SK-N-SH treated with all-trans-retinoic acid at 6 μM for 48 hours (cell line): ENCODE measurements around the gene SLC17A2.
"Not testable (repeated sequence)": the region's sequence is repeated elsewhere in the genome, so short reads cannot be mapped to it uniquely, and the experiment has no call there.

Experiments
- ATAC-seq: fragments of 200-7000 bp; cut with Tn5 transposase; 3 replicates; pipeline ENCODE4 v1.9.1; 2020; ENCODE audit warnings: mild to moderate bottlenecking, moderate library complexity
- CSDC2 ChIP-seq: fragments of 250-450 bp; sonication (Bioruptor Pico); IDR thresholded peaks from 2 replicates; pipeline ENCODE4 v1.5.0; 2020; ENCODE audit warnings: mild to moderate bottlenecking, moderate library complexity
- ESRRG ChIP-seq: fragments of 250-450 bp; sonication (Bioruptor Pico); IDR thresholded peaks from 2 replicates; pipeline ENCODE4 v1.6.1; 2021; ENCODE audit warnings: mild to moderate bottlenecking
- GLIS3 ChIP-seq: fragments of 250-450 bp; sonication (Bioruptor Pico); IDR thresholded peaks from 2 replicates; pipeline ENCODE4 v1.5.0; 2020; ENCODE audit warnings: mild to moderate bottlenecking, moderate library complexity
- ISL1 ChIP-seq: fragments of 250-450 bp; sonication (Bioruptor Pico); IDR thresholded peaks from 2 replicates; pipeline ENCODE4 v2.1.2; 2022; ENCODE audit warnings: mild to moderate bottlenecking, moderate library complexity
- PPARA ChIP-seq: fragments of 250-450 bp; sonication (Bioruptor Pico); IDR thresholded peaks from 2 replicates; pipeline ENCODE4 v1.5.0; 2020; ENCODE audit warnings: mild to moderate bottlenecking, borderline replicate concordance
- RARB ChIP-seq: fragments of 250-450 bp; sonication (Bioruptor Pico); IDR thresholded peaks from 2 replicates; pipeline ENCODE4 v1.8.0; 2021; ENCODE audit warnings: mild to moderate bottlenecking, moderate library complexity
- SNAI2 ChIP-seq: fragments of 250-450 bp; sonication (Bioruptor Pico); IDR thresholded peaks from 2 replicates; pipeline ENCODE4 v1.5.0; 2020; ENCODE audit warnings: mild to moderate bottlenecking, moderate library complexity
- TOX ChIP-seq: fragments of 250-450 bp; sonication (Bioruptor Pico); IDR thresholded peaks from 2 replicates; pipeline ENCODE4 v1.8.0; 2021; ENCODE audit warnings: mild to moderate bottlenecking, moderate library complexity, borderline replicate concordance
- ZC3H10 ChIP-seq: fragments of 250-450 bp; sonication (Bioruptor Pico); IDR thresholded peaks from 2 replicates; pipeline ENCODE4 v1.5.1; 2021; ENCODE audit warnings: mild to moderate bottlenecking, moderate library complexity
- ZFP3 ChIP-seq: fragments of 250-450 bp; sonication (Bioruptor Pico); IDR thresholded peaks from 2 replicates; pipeline ENCODE4 v1.5.0; 2020; ENCODE audit warnings: mild to moderate bottlenecking, moderate library complexity
- ZFP30 ChIP-seq: fragments of 450-650 bp; formaldehyde crosslinking; IDR thresholded peaks from 2 replicates; pipeline ENCODE4 v1.5.0; 2022; ENCODE audit warnings: mild to moderate bottlenecking, moderate library complexity
- ZNF70 ChIP-seq: fragments of 450-650 bp; formaldehyde crosslinking; IDR thresholded peaks from 2 replicates; pipeline ENCODE4 v1.5.0; 2020; ENCODE audit warnings: mild to moderate bottlenecking, moderate library complexity
- ZNF8 ChIP-seq: fragments of 450-650 bp; formaldehyde crosslinking; IDR thresholded peaks from 2 replicates; pipeline ENCODE4 v1.5.0; 2020; ENCODE audit warnings: mild to moderate bottlenecking, moderate library complexity
- TF ChIP-seq, protein P1 (sequence below): fragments of 250-450 bp; sonication (Bioruptor Pico); IDR thresholded peaks from 2 replicates; pipeline ENCODE4 v1.5.1; 2020; ENCODE audit warnings: low read depth, mild to moderate bottlenecking, moderate library complexity
- TF ChIP-seq, protein P2 (sequence below): fragments of 250-450 bp; sonication (Bioruptor Pico); IDR thresholded peaks from 2 replicates; pipeline ENCODE4 v1.8.0; 2020; ENCODE audit warnings: mild to moderate bottlenecking, moderate library complexity, borderline replicate concordance
- TF ChIP-seq, protein P3 (sequence below): fragments of 250-450 bp; sonication (Bioruptor Pico); IDR thresholded peaks from 2 replicates; pipeline ENCODE4 v1.8.0; 2021; ENCODE audit warnings: low read depth, mild to moderate bottlenecking, moderate library complexity, borderline replicate concordance
- TF ChIP-seq, protein P4 (sequence below): fragments of 250-450 bp; sonication (Bioruptor Pico); IDR thresholded peaks from 2 replicates; pipeline ENCODE4 v1.5.0; 2020; ENCODE audit warnings: mild to moderate bottlenecking, moderate library complexity
- TF ChIP-seq, protein P5 (sequence below): fragments of 250-450 bp; sonication (Bioruptor Pico); IDR thresholded peaks from 2 replicates; pipeline ENCODE4 v1.5.1; 2021; ENCODE audit warnings: mild to moderate bottlenecking, moderate library complexity

The SLC17A2 gene

DNA sequence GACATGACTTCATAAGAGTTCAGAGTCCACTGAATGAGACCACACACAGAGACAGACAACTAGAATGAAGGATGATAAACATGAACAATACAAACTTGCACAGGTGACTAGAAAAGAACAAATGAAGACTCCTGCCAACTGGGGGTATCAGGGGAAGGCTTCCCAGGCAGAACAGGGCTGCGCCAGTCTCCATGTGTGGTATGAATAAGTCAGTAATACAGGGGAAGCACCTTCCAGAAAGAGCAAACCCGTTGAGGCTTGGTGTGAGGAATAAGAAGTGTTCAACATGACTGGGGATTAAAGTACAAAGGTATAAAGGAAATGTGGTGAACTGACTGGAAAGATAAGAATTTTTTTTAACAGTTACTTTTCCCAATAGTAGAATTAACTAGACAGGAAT is 3.7 kb upstream of the SLC17A2 start:
- TF ChIP-seq ESRRG (CRISPR knock-in tag) (no peak), ISL1 (CRISPR knock-in tag) (no peak), ZFP3 (CRISPR knock-in tag) (no peak), ZC3H10 (no peak), PPARA (CRISPR knock-in tag) (no peak), SNAI2 (CRISPR knock-in tag) (no peak), TOX (CRISPR knock-in tag) (no peak), ZFP30 (CRISPR knock-in tag) (no peak), CSDC2 (no peak), ZNF8 (no peak), RARB (CRISPR knock-in tag) (no peak), ZNF70 (no peak)
- TF ChIP-seq, protein P1, sequence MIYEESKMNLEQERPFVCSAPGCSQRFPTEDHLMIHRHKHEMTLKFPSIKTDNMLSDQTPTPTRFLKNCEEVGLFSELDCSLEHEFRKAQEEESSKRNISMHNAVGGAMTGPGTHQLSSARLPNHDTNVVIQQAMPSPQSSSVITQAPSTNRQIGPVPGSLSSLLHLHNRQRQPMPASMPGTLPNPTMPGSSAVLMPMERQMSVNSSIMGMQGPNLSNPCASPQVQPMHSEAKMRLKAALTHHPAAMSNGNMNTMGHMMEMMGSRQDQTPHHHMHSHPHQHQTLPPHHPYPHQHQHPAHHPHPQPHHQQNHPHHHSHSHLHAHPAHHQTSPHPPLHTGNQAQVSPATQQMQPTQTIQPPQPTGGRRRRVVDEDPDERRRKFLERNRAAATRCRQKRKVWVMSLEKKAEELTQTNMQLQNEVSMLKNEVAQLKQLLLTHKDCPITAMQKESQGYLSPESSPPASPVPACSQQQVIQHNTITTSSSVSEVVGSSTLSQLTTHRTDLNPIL (CRISPR knock-in tag): no peak
- TF ChIP-seq, protein P2, sequence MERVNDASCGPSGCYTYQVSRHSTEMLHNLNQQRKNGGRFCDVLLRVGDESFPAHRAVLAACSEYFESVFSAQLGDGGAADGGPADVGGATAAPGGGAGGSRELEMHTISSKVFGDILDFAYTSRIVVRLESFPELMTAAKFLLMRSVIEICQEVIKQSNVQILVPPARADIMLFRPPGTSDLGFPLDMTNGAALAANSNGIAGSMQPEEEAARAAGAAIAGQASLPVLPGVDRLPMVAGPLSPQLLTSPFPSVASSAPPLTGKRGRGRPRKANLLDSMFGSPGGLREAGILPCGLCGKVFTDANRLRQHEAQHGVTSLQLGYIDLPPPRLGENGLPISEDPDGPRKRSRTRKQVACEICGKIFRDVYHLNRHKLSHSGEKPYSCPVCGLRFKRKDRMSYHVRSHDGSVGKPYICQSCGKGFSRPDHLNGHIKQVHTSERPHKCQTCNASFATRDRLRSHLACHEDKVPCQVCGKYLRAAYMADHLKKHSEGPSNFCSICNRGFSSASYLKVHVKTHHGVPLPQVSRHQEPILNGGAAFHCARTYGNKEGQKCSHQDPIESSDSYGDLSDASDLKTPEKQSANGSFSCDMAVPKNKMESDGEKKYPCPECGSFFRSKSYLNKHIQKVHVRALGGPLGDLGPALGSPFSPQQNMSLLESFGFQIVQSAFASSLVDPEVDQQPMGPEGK: no peak
- TF ChIP-seq, protein P3, sequence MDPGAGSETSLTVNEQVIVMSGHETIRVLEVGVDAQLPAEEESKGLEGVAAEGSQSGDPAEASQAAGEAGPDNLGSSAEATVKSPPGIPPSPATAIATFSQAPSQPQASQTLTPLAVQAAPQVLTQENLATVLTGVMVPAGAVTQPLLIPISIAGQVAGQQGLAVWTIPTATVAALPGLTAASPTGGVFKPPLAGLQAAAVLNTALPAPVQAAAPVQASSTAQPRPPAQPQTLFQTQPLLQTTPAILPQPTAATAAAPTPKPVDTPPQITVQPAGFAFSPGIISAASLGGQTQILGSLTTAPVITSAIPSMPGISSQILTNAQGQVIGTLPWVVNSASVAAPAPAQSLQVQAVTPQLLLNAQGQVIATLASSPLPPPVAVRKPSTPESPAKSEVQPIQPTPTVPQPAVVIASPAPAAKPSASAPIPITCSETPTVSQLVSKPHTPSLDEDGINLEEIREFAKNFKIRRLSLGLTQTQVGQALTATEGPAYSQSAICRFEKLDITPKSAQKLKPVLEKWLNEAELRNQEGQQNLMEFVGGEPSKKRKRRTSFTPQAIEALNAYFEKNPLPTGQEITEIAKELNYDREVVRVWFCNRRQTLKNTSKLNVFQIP (CRISPR knock-in tag): no peak
- TF ChIP-seq, protein P4, sequence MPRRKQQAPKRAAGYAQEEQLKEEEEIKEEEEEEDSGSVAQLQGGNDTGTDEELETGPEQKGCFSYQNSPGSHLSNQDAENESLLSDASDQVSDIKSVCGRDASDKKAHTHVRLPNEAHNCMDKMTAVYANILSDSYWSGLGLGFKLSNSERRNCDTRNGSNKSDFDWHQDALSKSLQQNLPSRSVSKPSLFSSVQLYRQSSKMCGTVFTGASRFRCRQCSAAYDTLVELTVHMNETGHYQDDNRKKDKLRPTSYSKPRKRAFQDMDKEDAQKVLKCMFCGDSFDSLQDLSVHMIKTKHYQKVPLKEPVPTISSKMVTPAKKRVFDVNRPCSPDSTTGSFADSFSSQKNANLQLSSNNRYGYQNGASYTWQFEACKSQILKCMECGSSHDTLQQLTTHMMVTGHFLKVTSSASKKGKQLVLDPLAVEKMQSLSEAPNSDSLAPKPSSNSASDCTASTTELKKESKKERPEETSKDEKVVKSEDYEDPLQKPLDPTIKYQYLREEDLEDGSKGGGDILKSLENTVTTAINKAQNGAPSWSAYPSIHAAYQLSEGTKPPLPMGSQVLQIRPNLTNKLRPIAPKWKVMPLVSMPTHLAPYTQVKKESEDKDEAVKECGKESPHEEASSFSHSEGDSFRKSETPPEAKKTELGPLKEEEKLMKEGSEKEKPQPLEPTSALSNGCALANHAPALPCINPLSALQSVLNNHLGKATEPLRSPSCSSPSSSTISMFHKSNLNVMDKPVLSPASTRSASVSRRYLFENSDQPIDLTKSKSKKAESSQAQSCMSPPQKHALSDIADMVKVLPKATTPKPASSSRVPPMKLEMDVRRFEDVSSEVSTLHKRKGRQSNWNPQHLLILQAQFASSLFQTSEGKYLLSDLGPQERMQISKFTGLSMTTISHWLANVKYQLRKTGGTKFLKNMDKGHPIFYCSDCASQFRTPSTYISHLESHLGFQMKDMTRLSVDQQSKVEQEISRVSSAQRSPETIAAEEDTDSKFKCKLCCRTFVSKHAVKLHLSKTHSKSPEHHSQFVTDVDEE (CRISPR knock-in tag): no peak

DNA sequence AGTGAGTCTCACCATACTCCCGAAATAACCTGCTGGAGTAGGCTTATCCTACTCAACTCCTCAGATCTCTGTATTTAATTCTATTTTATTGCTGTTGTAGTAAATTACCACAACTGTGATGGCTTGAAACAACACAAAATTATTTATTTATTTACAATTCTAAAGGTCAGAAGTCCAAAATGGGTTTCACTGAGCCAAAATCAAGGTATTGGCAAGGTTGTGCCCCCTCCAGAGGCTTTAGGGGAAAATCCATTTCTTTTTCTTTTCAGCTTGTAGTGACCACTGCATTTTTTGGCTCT is 869 bp upstream of the SLC17A2 start:
- no peak for ATAC-seq
- TF ChIP-seq, protein P1 (CRISPR knock-in tag): no peak
- no peak for TF ChIP-seq ZNF8
- TF ChIP-seq, protein P5, sequence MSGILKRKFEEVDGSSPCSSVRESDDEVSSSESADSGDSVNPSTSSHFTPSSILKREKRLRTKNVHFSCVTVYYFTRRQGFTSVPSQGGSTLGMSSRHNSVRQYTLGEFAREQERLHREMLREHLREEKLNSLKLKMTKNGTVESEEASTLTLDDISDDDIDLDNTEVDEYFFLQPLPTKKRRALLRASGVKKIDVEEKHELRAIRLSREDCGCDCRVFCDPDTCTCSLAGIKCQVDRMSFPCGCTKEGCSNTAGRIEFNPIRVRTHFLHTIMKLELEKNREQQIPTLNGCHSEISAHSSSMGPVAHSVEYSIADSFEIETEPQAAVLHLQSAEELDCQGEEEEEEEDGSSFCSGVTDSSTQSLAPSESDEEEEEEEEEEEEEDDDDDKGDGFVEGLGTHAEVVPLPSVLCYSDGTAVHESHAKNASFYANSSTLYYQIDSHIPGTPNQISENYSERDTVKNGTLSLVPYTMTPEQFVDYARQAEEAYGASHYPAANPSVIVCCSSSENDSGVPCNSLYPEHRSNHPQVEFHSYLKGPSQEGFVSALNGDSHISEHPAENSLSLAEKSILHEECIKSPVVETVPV (CRISPR knock-in tag): no peak
- TF ChIP-seq ZFP3 (CRISPR knock-in tag): no peak; the same call in 1 of the 2 replicates
- no peak for TF ChIP-seq GLIS3 (CRISPR knock-in tag)
- TF ChIP-seq SNAI2 (CRISPR knock-in tag): no peak
- no peak for TF ChIP-seq ZC3H10
- no peak for TF ChIP-seq ZNF70
- TF ChIP-seq ESRRG (CRISPR knock-in tag): no peak

More for the DNA sequence above, 3.7 kb upstream of the SLC17A2 start:
- ATAC-seq: no peak

DNA sequence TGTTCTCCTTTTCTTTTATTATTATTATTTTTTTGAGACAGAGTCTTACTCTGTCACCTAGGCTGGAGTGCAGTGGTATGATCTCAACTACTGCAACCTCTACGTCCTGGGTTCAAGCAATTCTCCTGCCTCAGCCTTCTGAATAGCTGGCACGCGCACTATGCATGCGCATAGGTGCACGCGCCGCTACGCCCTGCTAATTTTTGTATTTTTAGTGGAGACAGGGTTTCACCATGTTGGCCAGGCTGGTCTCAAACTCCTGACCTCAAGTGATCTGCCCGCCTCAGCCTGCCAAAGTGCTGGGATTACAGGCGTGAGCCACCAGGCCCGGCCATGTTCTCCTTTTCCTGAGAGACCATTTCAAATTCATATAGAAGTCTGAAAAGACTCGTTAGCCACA is 706 bp downstream of the SLC17A2 start:
- ATAC-seq: not testable (repeated sequence)
